OCI-LY3 (cell line): ENCODE results near the gene MANSC4.
A peak's percentile ranks its signal among the peaks of the same experiment; 100 is the strongest.

Experiments
- H2AFZ ChIP-seq: fragments of 200-600, 300-600 bp; shearing (Covaris generic); 2 replicates; pipeline ENCODE4 v1.6.0; 2014; ENCODE audit warnings: antibody characterized with exemption, low read depth, low read length
- H3K27ac ChIP-seq: fragments of 200-600, 300-600 bp; sonication (generic); 2 replicates; pipeline ENCODE4 v1.5.1; 2014; ENCODE audit warnings: mild to moderate bottlenecking, low read length, moderate library complexity, mixed read lengths
- H3K27me3 ChIP-seq: fragments of 200-600, 300-600 bp; sonication (generic); 2 replicates; pipeline ENCODE4 v1.6.1; 2014; ENCODE audit warnings: low read depth, low read length, mixed read lengths
- H3K36me3 ChIP-seq: fragments of 200-600, 300-600 bp; sonication (generic); replicated peaks from 2 replicates; pipeline ENCODE3; 2014; ENCODE audit warnings: low read depth, low read length, mixed read lengths
- H3K4me1 ChIP-seq: fragments of 300-600, 200-600 bp; sonication (generic); 2 replicates; pipeline ENCODE4 v1.6.1; 2014; ENCODE audit warnings: low read length, mixed read lengths
- H3K4me2 ChIP-seq: fragments of 200-600, 300-600 bp; sonication (generic); 2 replicates; pipeline ENCODE4 v1.6.1; 2014; ENCODE audit warnings: low read length, mixed read lengths
- H3K4me3 ChIP-seq: fragments of 300-600, 200-600 bp; sonication (generic); 2 replicates; pipeline ENCODE4 v1.5.1; 2014; ENCODE audit warnings: antibody characterized with exemption, mild to moderate bottlenecking, low read length, moderate library complexity
- H3K79me2 ChIP-seq: fragments of 300-600, 200-600 bp; shearing (Covaris generic); 2 replicates; pipeline ENCODE4 v1.6.1; 2014; ENCODE audit warnings: mild to moderate bottlenecking, low read length, mixed read lengths
- H3K9ac ChIP-seq: fragments of 300-600, 200-600 bp; shearing (Covaris generic); 2 replicates; pipeline ENCODE4 v1.6.0; 2014; ENCODE audit warnings: mild to moderate bottlenecking, low read length, moderate library complexity
- H3K9me3 ChIP-seq: fragments of 200-600, 300-600 bp; shearing (Covaris generic); 2 replicates; pipeline ENCODE4 v1.6.1; 2014; ENCODE audit warnings: low read length, mixed read lengths; ENCODE audit not compliant: insufficient read depth
- H4K20me1 ChIP-seq: fragments of 200-600, 300-600 bp; sonication (generic); 2 replicates; pipeline ENCODE4 v1.6.1; 2016; ENCODE audit warnings: low read length, mixed read lengths; ENCODE audit not compliant: insufficient read depth
- EZH2phosphoT487 ChIP-seq: fragments of 200-600 bp; shearing (Covaris generic); IDR thresholded peaks from 2 replicates; pipeline ENCODE4 v1.6.1; 2018; ENCODE audit warnings: antibody characterized with exemption, mixed run types, low read depth
- TF ChIP-seq, protein P1 (sequence below): fragments of 200-600, 300-600 bp; sonication (generic); IDR thresholded peaks from 2 replicates; pipeline ENCODE4 v1.5.1; 2014; ENCODE audit warnings: antibody characterized with exemption, low read length, low read depth

MANSC4 gene

DNA sequence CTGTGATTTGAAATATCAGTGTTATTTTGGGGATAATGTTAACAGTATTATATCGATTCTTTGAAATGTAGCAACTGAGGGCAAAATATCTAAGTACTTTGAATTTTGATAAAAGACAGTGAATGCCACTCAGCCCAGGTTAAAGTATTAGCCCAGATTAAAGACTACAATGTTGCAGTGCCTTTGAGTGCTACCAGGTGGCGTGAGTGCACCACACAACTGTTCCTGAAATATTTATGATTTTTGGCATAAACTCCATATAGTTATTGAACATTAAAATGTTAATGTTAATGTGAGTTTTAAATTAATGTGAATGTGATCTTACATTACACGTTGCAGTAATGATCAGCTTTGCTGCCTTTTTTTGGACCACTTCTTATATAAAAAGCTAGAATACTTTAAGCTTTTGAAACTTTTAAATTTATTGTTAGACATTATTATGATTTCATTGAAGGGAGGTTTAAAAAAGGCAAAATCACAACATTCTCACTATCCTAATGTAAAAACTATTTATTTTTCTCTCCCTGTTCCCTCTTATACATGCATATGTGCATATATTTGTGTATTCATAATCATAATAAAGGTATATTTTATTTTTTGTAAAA, 46.9 kb downstream of the MANSC4 start:
- H3K36me3 ChIP-seq = peaks cover 24% of the 10 kb centered on the region
- H3K4me2 ChIP-seq = no peak overlapping the region
- no peak for TF ChIP-seq EZH2phosphoT487
- TF ChIP-seq, protein P1, sequence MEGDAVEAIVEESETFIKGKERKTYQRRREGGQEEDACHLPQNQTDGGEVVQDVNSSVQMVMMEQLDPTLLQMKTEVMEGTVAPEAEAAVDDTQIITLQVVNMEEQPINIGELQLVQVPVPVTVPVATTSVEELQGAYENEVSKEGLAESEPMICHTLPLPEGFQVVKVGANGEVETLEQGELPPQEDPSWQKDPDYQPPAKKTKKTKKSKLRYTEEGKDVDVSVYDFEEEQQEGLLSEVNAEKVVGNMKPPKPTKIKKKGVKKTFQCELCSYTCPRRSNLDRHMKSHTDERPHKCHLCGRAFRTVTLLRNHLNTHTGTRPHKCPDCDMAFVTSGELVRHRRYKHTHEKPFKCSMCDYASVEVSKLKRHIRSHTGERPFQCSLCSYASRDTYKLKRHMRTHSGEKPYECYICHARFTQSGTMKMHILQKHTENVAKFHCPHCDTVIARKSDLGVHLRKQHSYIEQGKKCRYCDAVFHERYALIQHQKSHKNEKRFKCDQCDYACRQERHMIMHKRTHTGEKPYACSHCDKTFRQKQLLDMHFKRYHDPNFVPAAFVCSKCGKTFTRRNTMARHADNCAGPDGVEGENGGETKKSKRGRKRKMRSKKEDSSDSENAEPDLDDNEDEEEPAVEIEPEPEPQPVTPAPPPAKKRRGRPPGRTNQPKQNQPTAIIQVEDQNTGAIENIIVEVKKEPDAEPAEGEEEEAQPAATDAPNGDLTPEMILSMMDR = peak; percentile 86
- no peak overlapping the region for H3K27ac ChIP-seq
- H2AFZ ChIP-seq = no peak overlapping the region
- H3K27me3 ChIP-seq = no peaks in the 10 kb centered on the region
- no peaks in the 10 kb centered on the region; the same call in 1 of the 2 replicates for H3K79me2 ChIP-seq
- no peaks in the 10 kb centered on the region for H3K4me1 ChIP-seq
- H3K9me3 ChIP-seq = no peaks in the 10 kb centered on the region
- no peaks in the 10 kb centered on the region for H4K20me1 ChIP-seq
- H3K9ac ChIP-seq = no peak overlapping the region
- H3K4me3 ChIP-seq = no peak overlapping the region

DNA sequence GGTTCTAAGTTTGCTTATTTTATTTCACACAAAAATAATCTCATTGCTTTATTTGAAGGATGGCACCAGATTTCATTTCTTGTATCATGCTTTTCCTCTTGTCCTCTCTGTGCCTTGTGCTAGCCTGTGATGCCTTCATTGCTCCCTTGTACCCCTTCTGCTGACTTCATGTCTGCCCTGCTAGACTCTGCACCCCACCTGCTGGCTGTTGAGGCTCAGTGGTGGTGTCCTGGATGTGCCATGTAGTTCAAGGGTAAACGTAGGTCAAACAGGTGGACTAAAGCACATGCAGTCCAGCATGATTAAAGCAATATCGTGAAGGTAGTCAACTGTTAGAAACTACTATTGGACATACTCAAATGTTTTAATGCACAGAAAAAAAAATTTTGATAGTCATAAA, 47.8 kb downstream of the MANSC4 start:
- TF ChIP-seq, protein P1 = peak; percentile 50
- TF ChIP-seq EZH2phosphoT487 = no peak
- Histone ChIP-seq H3K36me3 (peaks cover 24% of the 10 kb centered on the region), H3K9ac (no peak overlapping the region), H3K4me1 (no peaks in the 10 kb centered on the region), H3K79me2 (peaks cover 2% of the 10 kb centered on the region; the same call in 1 of the 2 replicates), H3K4me3 (no peak overlapping the region), H3K27ac (no peak overlapping the region), H3K4me2 (no peak overlapping the region), H3K9me3 (no peaks in the 10 kb centered on the region), H4K20me1 (no peaks in the 10 kb centered on the region), H2AFZ (no peak overlapping the region), H3K27me3 (no peaks in the 10 kb centered on the region)

DNA sequence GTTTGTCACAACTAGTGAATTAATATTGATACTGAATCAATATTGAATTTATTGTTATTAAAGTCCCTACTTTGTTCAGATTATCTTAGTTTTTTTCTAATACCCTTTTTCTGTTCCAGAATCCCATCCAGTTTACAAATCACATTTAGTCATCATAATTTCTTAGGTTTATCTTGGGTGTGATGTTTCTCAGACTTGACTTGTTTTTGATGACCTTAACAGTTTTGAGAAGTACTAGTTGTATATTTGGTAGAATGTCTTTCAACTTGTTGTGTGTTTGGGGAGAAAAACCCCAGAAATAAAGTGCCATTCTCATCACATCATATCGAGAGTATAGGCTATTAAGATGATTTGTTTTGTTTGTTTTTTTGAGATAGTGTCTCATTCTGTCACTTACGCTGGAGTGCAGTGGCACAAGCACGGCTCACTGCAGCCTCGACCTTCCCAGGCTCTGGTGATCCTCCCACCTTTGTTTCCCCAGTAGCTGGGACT, 49.9 kb downstream of the MANSC4 start:
- H3K4me3 ChIP-seq = no peak overlapping the region

DNA sequence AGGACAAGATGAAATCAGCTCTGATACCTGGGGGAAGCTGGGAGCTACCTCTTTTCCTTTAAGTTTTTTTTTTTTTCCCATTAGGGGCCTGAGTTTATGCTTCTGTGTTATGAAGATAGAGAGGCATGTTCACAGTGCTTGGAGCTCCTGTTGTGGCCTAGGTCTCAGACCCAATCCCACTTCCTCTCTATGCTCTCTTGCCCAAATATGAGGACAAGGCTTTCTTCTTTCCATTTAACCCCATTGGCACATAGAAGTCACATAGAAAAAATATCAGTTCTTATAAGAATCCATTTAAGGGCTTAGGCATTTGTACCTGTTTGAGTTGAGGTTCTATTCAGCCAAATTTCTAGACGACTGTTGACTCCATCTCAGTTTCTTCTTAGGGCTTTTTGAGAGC, 56.8 kb downstream of the MANSC4 start:
- Histone ChIP-seq H3K4me1 (no peaks in the 10 kb centered on the region), H3K4me2 (no peak overlapping the region), H2AFZ (no peak overlapping the region), H4K20me1 (no peaks in the 10 kb centered on the region), H3K9ac (no peak overlapping the region), H3K9me3 (no peaks in the 10 kb centered on the region), H3K27ac (peak overlapping the region; percentile 17; the same call in 1 of the 2 replicates), H3K4me3 (no peak overlapping the region), H3K36me3 (peaks cover 27% of the 10 kb centered on the region), H3K27me3 (no peaks in the 10 kb centered on the region), H3K79me2 (peaks cover 4% of the 10 kb centered on the region; the same call in 1 of the 2 replicates)
- TF ChIP-seq EZH2phosphoT487 = no peak
- TF ChIP-seq, protein P1 = no peak

More for the DNA sequence above, 49.9 kb downstream of the MANSC4 start:
- peaks cover 32% of the 10 kb centered on the region for H3K36me3 ChIP-seq
- H3K4me2 ChIP-seq = no peak overlapping the region
- H3K79me2 ChIP-seq = peaks cover 4% of the 10 kb centered on the region; the same call in 1 of the 2 replicates
- H2AFZ ChIP-seq = no peak overlapping the region
- no peaks in the 10 kb centered on the region for H3K27me3 ChIP-seq
- no peaks in the 10 kb centered on the region for H3K9me3 ChIP-seq
- H3K4me1 ChIP-seq = no peaks in the 10 kb centered on the region
- TF ChIP-seq, protein P1 = no peak
- TF ChIP-seq EZH2phosphoT487 = no peak
- H3K9ac ChIP-seq = no peak overlapping the region
- H4K20me1 ChIP-seq = no peaks in the 10 kb centered on the region
- H3K27ac ChIP-seq = no peak overlapping the region
